ENCODE results near the gene ZC3HAV1.

DNA sequence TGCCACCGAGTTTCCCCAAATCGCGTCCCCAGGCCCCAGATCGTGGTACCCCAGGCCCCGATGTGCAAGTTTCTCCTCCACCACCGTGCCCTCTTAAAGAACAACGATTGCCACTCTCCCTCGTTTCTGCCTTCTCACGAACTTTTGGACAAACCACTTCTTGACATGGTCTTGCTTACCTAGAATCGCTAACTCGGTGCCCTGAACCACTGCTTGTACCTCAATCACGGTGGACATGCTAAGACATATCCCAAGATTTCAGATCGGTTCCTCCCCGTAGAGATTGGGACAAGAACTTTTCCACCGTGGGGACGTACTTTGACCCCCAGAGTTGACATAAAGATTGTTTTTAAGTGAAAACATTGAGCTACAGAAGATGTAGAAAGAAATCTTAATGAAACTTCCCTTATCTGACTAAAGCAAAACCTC lies 477 bp upstream of the ZC3HAV1 start:
- TF ChIP-seq, protein P1, sequence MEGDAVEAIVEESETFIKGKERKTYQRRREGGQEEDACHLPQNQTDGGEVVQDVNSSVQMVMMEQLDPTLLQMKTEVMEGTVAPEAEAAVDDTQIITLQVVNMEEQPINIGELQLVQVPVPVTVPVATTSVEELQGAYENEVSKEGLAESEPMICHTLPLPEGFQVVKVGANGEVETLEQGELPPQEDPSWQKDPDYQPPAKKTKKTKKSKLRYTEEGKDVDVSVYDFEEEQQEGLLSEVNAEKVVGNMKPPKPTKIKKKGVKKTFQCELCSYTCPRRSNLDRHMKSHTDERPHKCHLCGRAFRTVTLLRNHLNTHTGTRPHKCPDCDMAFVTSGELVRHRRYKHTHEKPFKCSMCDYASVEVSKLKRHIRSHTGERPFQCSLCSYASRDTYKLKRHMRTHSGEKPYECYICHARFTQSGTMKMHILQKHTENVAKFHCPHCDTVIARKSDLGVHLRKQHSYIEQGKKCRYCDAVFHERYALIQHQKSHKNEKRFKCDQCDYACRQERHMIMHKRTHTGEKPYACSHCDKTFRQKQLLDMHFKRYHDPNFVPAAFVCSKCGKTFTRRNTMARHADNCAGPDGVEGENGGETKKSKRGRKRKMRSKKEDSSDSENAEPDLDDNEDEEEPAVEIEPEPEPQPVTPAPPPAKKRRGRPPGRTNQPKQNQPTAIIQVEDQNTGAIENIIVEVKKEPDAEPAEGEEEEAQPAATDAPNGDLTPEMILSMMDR (IDR thresholded peaks at IDR 0.05): no peak
- no peak for TF ChIP-seq POLR2A (IDR thresholded peaks at IDR 0.05)

All from thyroid gland (tissue), 4 donors.